Measurements from ENCODE around the gene TMEM191C.
"Not testable (repeated sequence)": the region's sequence is repeated elsewhere in the genome, so short reads cannot be mapped to it uniquely, and the experiment has no call there.

TMEM191C gene

DNA sequence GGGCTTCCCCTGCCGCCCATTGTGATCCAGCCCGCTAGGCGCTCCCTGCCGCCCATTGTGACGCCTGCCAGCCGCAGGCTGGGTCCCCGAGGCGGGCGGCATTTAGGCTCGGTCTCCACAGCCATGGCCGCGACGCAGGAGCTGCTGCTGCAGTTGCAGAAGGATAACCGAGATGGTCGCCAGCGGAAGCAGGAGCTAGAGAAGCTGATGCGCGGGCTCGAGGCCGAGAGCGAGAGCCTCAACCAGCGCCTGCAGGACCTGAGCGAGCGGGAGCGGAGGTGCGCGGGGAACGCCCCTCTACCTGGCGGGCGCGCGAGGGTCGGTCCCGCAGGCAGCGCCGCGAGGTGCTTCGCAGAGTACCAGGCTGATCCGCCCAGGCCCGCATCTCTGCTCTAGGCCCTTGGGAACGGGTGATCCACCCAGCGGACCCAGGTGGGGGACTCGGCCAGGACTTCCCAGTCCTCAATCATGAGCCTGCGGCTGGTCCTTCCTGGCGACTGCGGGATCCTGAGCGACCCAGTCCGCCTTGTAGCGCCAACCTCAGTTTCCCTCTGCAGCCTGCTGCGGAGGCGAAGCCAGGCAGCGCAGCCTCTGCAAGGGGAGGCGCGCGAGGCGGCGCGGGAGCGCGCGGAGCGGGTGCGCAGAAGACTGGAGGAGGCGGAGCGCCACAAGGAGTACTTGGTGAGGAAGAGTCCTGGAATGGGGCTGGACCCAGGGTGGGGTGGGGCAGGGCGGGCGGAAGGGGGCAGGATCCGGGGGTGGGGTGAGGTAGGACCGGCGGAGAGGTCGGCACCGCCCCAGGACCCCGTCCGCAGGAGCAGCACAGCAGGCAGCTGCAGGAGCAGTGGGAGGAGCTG lies at the start of gene TMEM191C:
Gene TMEM191C (plus strand): TSS at position 51 of the 857 bp plus-strand sequence. CDS start 73 bp downstream, at position 124.
- not testable (repeated sequence) for DNase-seq (ENCODE audit: extremely low read depth in 1 of 2, low read depth in 1 of 2)

DNA sequence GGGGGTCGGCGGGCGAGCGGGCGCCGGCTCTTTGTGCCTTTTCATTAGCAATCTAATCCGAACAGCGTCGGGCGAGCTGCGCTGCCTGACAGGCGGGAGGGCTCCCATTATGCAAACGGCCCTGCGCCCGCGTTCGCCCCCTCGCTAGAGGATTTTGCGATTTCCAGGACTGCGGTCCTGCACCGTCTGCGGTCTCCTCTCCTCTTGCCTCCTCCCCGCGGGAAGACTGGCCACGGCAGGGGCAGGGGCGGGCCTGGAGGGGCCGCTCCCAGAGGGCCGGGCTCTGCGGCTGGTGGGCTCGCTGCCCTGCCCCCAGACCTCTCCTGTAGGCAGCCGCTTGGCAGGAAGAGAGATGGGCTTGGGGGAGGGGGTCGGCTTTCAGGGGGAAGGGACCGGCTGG lies 49.3 kb upstream of the TMEM191C start:
- not testable (repeated sequence) for DNase-seq (ENCODE audit: extremely low read depth in 1 of 2, low read depth in 1 of 2)

DNA sequence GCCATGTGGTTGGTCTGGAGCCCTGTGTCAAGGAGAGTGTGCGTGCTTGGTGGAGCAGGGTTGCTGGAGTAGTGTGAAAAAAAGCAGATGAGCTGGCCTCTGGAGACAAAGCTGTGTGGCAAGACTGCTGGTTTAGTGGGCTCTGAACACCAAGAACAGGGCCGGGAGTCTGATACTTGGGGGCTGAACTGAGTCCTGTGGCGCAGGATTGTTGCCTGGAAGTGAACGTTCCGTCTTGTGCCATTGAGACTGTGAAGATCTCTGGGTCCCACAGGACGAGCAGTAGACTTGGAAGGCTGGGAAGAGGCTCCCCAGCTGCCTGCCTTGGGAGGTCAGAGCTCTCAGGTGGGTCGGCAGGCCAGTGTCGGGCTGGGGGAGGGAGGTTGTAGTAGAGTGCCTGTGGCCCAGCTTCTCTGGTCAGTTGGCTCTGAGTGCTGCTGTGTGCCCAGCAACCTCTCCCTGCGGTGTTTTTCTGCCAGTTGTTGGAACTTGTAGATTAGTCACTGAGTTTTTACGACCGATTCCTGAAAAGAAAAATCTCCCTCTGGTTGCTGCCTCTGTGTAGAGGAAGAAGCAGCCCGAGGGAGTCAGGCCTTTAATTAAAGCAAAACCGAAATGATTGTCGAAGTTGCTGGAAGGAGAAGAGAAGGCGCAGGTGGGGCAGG lies 48.1 kb upstream of the TMEM191C start:
- not testable (repeated sequence) for DNase-seq (ENCODE audit: extremely low read depth in 1 of 2, low read depth in 1 of 2)

DNA sequence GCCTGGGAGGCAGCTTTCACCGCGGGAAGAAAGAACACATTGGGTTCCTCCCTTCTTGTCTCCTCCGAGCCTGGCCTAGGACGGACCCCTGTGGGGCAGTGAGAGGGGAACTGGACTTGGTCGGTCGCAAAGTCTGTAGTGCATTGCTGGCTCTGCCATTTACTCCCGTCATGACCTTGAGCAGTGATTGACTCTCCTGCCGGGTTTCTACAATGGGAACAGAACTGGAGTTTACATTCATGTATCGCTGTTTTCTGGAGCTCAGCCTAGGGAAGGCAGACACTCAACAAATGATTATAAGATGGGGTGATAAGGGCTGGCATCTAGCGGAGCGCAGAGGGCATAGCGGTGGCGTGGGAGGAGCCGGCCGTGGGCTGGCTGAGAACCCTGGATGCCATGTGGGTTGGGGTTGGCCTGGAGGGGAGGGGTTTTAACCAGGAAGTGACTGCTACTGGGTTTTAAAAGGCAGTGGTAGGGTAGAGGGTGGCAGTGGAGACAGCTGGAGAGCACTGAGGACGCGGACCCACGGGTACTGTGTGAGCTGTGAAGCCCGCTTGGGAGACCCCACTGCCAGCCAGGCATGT lies 46.9 kb upstream of the TMEM191C start:
- not testable (repeated sequence) for DNase-seq (ENCODE audit: extremely low read depth in 1 of 2, low read depth in 1 of 2)

DNA sequence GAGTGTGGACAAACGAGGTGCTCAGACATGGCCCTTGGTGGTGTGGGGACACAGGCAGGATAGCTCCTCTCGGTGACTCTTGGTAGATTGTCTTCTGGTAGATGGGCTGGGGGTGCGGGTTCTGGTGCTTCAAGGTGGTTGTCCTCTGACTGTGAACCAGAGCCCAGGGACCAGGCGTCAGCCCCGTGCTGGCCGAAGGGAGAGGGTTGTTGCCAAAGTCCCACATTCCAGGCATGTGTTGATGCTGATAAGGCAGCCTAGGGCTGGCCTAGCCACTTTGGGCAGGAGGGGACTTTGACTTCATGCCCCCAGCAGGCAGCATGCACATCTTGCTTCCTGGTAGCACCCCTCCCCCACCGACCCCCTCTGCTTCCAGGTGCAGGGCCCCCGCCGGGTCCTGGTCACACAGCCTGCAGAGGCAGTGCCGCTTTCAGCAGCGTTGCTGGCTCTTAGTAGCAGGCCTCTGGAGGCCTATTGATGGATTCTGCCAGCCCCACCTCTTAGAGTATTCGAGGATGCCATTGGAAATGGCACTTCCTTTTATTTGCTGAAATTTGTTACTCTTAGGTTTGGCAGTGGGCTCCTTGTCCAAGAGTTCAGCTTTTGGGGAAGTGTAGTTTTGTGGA lies 43.0 kb upstream of the TMEM191C start:
- DNase-seq (ENCODE audit: extremely low read depth in 1 of 2, low read depth in 1 of 2): not testable (repeated sequence)

DNA sequence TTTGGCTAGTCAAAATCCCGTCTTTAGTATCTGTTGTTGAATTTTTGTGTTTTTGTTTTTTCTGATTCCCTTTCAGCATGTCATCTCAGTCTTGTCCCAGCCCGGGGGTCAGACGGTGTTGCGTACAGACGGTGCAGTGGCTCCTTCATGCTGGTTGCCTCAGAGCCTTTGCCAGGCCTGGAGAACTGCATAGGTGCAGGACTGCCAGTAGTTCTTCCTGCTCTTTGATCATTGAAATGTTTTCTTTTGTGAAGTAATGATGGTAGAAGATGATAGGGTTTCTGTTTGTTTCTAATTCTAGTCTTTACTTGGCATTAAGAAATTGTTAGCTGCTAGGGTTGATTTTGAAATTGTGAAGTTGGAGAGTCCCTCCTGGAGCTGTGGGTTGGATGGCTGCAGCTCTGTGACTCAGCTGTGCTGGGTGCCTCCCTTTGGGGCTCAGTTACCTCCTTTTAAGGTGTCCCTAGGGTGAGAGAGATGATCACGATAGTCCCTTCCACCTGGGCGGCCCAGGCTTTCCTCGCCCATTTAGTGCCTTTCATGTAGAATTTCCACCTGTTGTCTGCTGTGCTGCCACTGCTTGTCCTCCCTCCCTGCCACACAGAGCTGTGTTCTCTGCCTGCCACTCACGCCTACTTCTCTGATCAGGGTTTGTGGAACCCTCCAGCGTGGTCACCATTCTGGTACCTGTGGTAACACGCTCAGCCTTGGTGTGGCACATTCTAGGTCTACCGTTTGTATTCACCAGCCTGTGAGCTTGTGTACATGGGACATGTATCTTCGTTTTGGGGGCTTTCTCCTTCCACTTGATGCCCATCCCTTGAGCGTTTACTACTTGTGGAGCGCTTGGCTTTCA lies 32.6 kb upstream of the TMEM191C start:
- not testable (repeated sequence) for DNase-seq (ENCODE audit: extremely low read depth in 1 of 2, low read depth in 1 of 2)

DNA sequence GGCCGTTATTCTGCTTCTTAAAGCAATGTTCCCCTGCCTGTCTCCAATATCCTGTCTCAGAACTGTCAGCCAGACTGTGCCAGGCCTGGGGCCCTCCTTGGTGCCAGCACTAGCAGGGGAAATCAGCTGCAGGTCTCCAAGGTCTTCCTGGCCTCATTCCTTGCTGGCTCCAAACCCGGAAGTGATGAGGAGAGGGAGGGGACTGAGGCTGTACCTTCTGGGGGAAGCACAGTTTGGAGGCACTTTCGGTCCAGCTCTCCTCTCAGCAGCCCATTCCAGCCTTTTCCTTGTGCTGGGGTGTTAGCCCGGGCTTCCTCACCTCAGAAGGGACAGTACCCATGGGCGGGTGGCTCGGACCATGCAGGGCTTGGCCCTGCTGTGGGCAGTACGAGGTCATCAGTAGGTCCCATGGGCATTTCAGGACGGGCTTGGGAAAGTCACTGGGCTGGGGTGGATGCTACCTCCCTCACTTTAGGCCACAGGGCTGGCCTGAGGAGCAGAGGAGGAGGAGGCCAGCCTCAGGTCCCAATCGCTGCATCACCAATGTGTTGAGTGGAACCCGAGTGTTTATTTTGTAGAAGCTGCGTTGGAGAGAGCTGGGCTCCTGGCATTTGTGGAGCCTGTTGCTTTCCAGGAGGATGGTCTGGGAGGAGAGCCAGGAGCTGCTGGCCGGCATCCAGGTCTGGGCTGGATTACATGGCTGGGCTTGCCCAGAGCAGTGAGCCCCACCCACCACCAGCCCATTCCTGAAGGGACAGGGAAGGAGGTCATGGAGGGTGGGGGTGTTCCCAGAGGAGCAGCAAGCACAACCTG lies 31.0 kb upstream of the TMEM191C start:
- not testable (repeated sequence) for DNase-seq (ENCODE audit: extremely low read depth in 1 of 2, low read depth in 1 of 2)

DNA sequence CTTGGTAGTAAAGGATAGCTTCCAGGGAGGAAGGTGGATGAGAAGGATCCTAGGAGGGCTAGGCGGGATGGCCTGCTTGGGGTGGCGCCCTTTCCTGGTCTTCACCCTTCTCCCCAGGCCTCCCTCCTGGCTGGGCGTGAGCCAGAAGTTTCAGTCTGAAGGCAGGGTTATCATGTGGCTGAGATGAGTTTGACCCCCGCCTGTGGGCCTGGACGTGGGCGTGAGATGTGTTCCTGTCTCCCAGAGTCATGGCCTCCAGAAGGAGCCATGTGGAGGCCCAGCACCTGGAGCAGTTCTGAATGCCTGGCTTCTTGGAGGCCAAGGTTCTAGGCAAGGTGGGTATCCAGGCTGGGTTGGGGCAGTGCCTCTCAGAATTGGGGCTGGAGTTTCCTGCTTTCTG lies 29.2 kb upstream of the TMEM191C start:
- not testable (repeated sequence) for DNase-seq (ENCODE audit: extremely low read depth in 1 of 2, low read depth in 1 of 2)

DNA sequence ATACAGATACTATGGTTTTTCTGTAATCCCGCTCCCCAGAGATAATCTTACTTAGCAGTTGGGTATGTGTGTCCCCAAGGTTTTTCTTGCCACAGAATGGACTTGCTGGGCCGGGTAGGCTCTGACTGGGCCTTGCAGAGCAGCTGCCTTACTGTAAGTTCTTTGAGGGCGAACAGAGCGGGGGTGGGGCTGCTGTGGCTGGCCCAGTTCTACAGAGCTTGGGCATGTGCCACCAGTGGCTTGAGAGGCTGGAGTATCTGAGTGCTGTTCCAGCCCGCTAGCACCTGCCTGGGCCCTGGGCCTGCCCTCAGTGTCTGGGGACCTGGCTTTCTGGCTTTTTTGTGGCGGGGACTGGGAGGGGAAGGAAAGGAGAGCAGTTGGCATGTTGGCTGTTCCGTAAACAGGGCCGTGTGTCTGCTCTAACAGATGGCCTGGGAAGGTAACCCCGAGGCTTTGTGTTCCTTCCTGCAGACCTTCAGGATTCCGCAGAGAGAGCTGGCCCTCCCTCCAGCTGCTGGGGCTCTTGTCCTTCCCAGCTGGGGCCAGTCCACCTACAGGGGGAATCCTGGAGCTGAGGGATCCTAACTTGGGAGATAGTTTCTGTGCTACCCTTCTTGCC lies 27.1 kb upstream of the TMEM191C start:
- not testable (repeated sequence) for DNase-seq (ENCODE audit: extremely low read depth in 1 of 2, low read depth in 1 of 2)

DNA sequence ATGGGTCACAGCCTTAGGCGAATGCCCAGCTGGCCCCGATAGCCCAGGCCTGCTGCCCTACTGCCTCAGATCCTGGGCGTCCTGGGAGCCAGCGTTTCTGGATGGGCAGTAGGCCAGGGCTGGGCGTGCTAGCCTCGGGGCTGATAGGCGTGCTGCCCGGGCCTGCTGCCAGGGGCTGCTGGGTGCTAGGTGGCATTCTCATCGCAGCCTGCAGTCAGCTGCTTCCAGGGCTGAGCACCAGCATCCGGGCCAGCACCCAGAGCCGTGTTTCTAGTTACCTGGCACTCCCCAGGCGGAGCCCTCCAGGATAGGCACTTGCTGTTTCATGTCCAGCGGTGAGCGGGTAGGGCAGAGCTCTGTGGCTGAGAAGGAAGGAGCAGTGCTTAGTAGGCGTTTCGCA lies 26.5 kb upstream of the TMEM191C start:
- DNase-seq (ENCODE audit: extremely low read depth in 1 of 2, low read depth in 1 of 2): not testable (repeated sequence)

DNA sequence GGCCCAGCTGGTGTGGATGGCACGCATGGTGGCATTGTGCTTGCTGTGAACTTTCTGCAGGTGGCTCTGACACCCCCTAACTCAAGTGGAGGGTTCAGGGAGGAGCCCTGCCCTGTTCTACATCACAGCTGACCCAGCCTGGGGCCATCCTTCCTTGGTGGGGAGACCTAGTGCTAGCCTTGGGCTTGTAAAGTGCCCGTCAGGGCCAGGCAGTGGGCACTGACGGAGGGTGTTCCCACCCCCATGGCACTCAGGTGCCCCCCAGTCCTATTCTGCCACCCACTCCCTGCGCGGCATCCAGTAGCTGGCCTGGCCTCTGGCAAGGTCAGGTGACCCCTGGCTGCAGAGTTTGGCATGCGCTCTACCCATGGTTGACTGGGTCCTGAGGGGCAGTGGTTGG lies 26.0 kb upstream of the TMEM191C start:
- not testable (repeated sequence) for DNase-seq (ENCODE audit: extremely low read depth in 1 of 2, low read depth in 1 of 2)

DNA sequence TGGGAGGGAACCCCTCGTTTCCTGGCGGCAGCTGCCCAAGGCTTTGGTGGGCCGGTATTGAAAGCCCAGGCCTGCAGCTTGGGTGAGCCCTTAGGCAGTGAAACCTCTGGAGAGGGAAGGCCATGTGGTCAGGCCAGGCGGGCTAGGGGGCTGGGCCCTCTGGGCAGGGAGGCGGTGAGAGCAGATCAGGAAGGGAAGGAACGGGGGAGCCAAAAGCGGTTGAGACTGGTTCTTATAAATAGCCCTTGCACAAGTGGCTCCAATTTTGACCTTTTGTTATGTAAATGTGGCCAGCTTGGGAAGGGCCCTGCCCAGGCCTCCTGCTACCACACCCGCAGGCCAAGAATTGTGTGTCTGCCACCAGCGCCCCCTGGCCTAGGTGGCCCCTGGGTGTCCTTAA lies 25.1 kb upstream of the TMEM191C start:
- not testable (repeated sequence) for DNase-seq (ENCODE audit: extremely low read depth in 1 of 2, low read depth in 1 of 2)

DNA sequence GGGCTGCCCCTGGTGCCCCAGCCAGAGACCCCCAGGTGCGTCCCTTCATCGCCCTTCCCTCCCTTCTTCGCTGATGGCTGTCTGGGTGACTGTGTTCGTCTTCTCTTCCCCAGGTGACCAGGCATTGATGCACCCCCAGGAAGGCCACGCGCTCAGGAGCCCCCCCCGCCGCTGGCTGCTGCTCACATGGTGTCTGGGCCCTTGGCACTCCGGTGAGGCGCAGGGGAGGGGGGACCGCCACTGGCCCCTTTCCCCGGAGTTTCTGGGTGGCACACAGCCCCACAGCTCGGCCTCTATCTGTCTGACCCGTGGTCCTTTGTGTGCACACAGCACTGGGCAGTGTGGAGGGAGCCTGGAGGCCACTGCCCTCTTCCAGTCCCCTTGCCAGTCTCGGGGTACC lies 24.5 kb upstream of the TMEM191C start:
- not testable (repeated sequence) for DNase-seq (ENCODE audit: extremely low read depth in 1 of 2, low read depth in 1 of 2)

DNA sequence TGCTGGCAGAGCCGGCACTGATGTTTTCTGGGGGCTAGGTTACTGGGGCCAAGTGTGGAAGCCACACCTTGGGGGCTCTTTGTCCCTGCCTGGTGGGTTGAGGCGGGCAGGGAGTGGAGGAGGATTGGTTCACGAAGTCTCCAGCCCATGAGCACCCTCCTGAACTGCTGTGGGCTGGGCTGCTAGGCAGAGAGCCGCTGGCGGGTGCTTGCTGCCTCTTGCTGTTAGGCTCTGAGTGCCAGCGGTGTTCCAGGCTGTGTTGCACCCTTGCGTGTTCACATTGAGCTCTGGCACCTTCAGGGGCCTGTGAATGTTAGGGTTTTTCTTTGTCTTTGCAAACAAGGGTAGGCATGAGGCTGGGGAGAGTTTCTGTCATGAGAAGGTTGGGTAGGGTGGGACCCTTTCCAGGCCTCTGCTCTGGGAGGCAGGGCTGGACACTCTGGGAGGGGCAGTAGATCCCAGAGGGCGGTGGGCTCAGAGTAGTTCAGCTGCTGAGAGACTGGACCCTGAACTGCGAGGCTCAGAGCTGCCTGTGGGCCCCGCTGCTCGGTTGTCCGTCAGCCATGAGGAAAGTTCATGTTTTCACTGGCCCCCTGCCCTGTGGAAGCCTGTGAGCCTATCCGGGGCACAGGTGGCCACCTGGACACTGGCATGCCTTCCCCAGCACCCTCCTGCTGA lies 24.0 kb upstream of the TMEM191C start:
- DNase-seq (ENCODE audit: extremely low read depth in 1 of 2, low read depth in 1 of 2): no peak

DNA sequence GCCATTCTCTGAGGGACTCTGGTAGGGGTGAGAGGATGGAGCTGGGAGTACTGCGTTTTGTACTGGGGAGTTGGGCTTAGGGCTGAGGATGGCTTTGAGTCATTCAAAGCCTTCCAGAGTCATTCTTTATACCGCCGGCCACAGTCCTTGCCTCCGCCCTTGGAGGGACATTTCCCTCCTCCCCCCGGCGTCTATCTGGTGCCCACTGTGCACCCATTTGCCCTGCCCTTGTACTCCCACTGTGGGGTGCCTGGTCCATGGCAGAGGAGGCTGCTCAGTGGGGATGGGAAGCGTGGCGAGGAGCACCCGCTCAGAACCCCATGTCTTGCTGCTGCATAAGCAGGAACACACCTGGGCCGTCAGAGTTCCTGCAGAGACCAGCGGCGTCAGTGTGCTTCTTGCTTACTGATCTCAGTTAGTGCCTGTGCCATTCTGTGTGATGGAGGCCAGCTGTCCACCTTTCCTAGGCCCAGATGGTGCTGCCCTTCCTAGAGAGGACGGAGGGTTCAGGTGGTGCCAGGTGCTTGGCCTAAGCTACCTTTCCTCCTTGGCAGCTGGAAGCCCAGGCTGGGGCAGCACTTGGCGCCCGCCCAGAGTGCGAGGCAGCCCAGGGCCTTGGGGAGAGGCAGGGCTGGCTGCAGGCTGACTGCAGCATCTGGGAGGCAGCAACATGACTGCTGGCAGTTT lies 23.3 kb upstream of the TMEM191C start:
- no peak for DNase-seq (ENCODE audit: extremely low read depth in 1 of 2, low read depth in 1 of 2)

DNA sequence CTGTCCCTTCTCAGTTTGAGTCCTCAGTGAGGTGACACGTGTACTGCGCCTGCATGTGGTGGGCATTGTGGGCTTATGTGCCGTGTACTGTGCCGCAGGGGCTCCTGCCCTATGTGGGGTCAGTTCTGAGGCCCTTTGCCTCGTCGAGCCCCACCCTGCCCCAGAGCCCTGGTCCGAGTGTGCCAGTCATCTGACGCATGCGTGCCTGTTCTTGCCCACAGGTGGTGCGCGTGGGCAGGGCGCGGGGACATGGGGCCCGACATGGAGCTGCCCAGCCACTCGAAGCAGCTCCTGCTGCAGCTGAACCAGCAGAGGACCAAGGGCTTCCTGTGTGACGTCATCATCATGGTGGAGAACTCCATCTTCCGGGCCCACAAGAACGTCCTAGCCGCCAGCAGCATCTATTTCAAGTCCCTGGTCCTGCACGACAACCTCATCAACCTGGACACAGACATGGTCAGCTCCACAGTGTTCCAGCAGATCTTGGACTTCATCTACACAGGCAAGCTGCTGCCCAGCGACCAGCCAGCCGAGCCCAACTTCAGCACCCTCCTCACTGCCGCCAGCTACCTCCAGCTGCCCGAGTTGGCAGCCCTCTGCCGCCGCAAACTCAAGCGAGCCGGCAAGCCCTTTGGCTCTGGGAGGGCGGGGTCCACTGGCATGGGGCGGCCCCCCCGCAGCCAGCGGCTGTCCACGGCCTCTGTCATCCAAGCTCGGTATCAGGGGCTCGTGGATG lies 22.3 kb upstream of the TMEM191C start:
- DNase-seq (ENCODE audit: extremely low read depth in 1 of 2, low read depth in 1 of 2): no peak

DNA sequence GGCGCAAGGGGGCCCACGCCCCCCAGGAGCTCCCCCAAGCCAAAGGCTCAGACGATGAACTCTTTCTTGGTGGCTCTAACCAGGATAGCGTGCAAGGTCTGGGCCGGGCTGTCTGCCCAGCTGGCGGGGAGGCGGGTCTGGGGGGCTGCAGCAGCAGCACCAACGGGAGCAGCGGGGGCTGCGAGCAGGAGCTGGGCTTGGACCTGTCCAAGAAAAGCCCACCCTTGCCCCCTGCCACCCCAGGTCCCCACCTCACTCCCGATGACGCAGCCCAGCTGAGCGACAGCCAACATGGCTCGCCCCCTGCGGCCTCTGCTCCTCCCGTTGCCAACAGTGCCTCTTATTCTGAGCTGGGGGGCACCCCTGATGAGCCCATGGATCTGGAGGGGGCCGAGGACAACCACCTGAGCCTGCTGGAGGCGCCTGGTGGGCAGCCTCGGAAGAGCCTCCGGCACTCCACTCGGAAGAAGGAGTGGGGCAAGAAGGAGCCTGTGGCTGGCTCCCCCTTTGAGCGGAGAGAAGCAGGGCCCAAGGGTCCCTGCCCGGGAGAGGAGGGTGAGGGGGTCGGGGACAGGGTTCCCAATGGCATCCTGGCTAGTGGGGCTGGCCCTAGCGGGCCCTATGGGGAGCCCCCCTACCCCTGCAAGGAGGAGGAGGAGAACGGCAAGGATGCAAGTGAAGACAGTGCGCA lies 21.6 kb upstream of the TMEM191C start:
- no peak for DNase-seq (ENCODE audit: extremely low read depth in 1 of 2, low read depth in 1 of 2)

All from stimulated activated CD8-positive, alpha-beta memory T cell treated with anti-CD3 and anti-CD28 coated beads, Interleukin-7, amount 100 ng/mL, for 48 hours (primary cell).